Upper lobe of left lung (tissue), 4 donors: ENCODE measurements around the gene SLAIN1.

Experiments
- CTCF ChIP-seq, 6 experiments: fragments of 450-650 bp in 4 of 6; fragments of 200-600 bp in 2 of 6; sonication (generic) in 2 of 6; IDR thresholded peaks; one replicate each; pipeline ENCODE4 v1.5.1; 2016 to 2019; ENCODE audit warnings: antibody characterized with exemption in 6 of 6
- EP300 ChIP-seq, 4 donors: sonication (generic); formaldehyde crosslinking; IDR thresholded peaks; one replicate each; pipeline ENCODE4 v1.5.1; 2017; ENCODE audit warnings: antibody characterized with exemption in 4 of 4, control low read depth in 2 of 4
- POLR2A ChIP-seq, 4 donors: fragments of 450-650 bp; IDR thresholded peaks; one replicate each; pipeline ENCODE4 v1.5.1; 2016 to 2017; ENCODE audit warnings: antibody characterized with exemption in 4 of 4, mild to moderate bottlenecking in 2 of 4
- POLR2AphosphoS5 ChIP-seq, 2 donors: sonication (generic); formaldehyde crosslinking; IDR thresholded peaks; one replicate each; pipeline ENCODE4 v1.5.1; 2017; ENCODE audit warnings: antibody characterized with exemption in 2 of 2

GRCh38 chr13:77696879-77697216, 639 bp upstream of the SLAIN1 start:
- no peak for TF ChIP-seq CTCF (IDR thresholded peaks at IDR 0.05)
- no peak for TF ChIP-seq POLR2AphosphoS5 (IDR thresholded peaks at IDR 0.05)
- no peak for TF ChIP-seq EP300 (IDR thresholded peaks at IDR 0.05)
- TF ChIP-seq POLR2A (IDR thresholded peaks at IDR 0.05) = no peak
